Natural killer cell (primary cell): Measurements from ENCODE around the gene RITA1. TPM values are rescaled to one million over a fixed set of nuclear protein-coding genes. Genes with fewer than 3 reads are reported as not detected.

Experiments
- ATAC-seq, 3 donors: fragments of 150-1000 bp in 2 of 3; fragments of 200-7000 bp in 1 of 3; cut with Tn5 transposase; 1 replicate in 1 of 3; 2 replicates in 2 of 3; pipeline ENCODE4 v1.10.0; 2021; ENCODE audit warnings: mild to moderate bottlenecking in 2 of 3, moderate library complexity in 2 of 3
- DNase-seq, 2 donors: peaks; one replicate each; pipeline versions ENCODE4 v3.0.0 to v3.0.0-alpha.2; 2013 to 2021; ENCODE audit warnings: mixed read lengths in 1 of 2
- H3K27ac ChIP-seq: one replicate; pipeline ENCODE4 v1.5.1; 2013; ENCODE audit warnings: mild to moderate bottlenecking, low read length
- H3K27me3 ChIP-seq: one replicate; pipeline ENCODE4 v1.6.1; 2013; ENCODE audit warnings: low read length; ENCODE audit not compliant: control insufficient read depth, insufficient read depth
- H3K36me3 ChIP-seq: one replicate; pipeline ENCODE4 v1.6.1; 2013; ENCODE audit warnings: low read length; ENCODE audit not compliant: control insufficient read depth, insufficient read depth
- H3K4me1 ChIP-seq: one replicate; pipeline ENCODE4 v1.6.1; 2013; ENCODE audit warnings: low read length; ENCODE audit not compliant: control insufficient read depth, insufficient read depth
- H3K4me3 ChIP-seq: one replicate; pipeline ENCODE4 v1.5.1; 2013; ENCODE audit warnings: low read length
- H3K9me3 ChIP-seq: one replicate; pipeline ENCODE4 v1.6.1; 2013; ENCODE audit warnings: low read length; ENCODE audit not compliant: control insufficient read depth, insufficient read depth
- H3K27ac Mint-ChIP-seq, 2 donors: one replicate each; pipeline ENCODE4 v1.8.0; 2022; ENCODE audit warnings: mild to moderate bottlenecking in 2 of 2, mixed read lengths in 2 of 2, moderate library complexity in 1 of 2
- H3K27me3 Mint-ChIP-seq, 2 donors: one replicate each; pipeline ENCODE4 v1.8.0; 2022; ENCODE audit warnings: low read depth in 2 of 2, mixed read lengths in 2 of 2
- H3K36me3 Mint-ChIP-seq: one replicate; pipeline ENCODE4 v1.8.0; 2022; ENCODE audit warnings: mixed read lengths
- H3K4me1 Mint-ChIP-seq, 2 donors: one replicate each; pipeline ENCODE4 v1.8.0; 2022; ENCODE audit warnings: mixed read lengths in 2 of 2
- H3K4me3 Mint-ChIP-seq: one replicate; pipeline ENCODE4 v1.8.0; 2022; ENCODE audit warnings: mild to moderate bottlenecking, moderate library complexity, mixed read lengths
- H3K9me3 Mint-ChIP-seq, 2 donors: one replicate each; pipeline ENCODE4 v1.8.0; 2022; ENCODE audit warnings: mixed read lengths in 2 of 2
- CTCF ChIP-seq: fragments of 200-600 bp; IDR thresholded peaks from one replicate; pipeline ENCODE4 v1.8.0; 2022; ENCODE audit warnings: antibody characterized with exemption
- WGBS: methylation state at CpG from one replicate; pipeline ENCODE4 v1.1.7; 2013; ENCODE audit warnings: missing lambda C conversion rate; ENCODE audit not compliant: insufficient coverage; 5-methylcytosine and 5-hydroxymethylcytosine counted together
- intact Hi-C: fragments of 100-400 bp; cut with micrococcal nuclease; formaldehyde crosslinking; loops from one replicate; pipeline ENCODE4 v1.14.2; 2022
- total RNA-seq, 4 donors: library from RNA; stranded (reverse); fragments of 120-200 nt in 1 of 4; gene quantifications; one replicate each; pipeline versions ENCODE4 v1.2.3 to v1.2.4, GENCODE V29; 2013 to 2022

The RITA1 gene
- total RNA-seq, 3 donors from 2014 or later (not counting 1 experiment from before 2014, with no cell fraction given), result 7.7 to 13.8 (median 12.0) TPM

- Mint-ChIP-seq H3K36me3 (peaks cover 9% of the 10 kb centered on the region), H3K4me3 (no peak overlapping the region), H3K27me3 (peaks cover 18 to 29% of the 10 kb centered on the region in 2 donors), H3K27ac (no peak overlapping the region), H3K9me3 (no peaks in the 10 kb centered on the region), H3K4me1 (peaks cover 8 to 17% of the 10 kb centered on the region in 2 donors)
- Histone ChIP-seq H3K36me3 (peaks cover 14% of the 10 kb centered on the region), H3K27ac (no peak overlapping the region), H3K27me3 (peaks cover 11% of the 10 kb centered on the region), H3K4me1 (peaks cover 32% of the 10 kb centered on the region), H3K9me3 (no peaks in the 10 kb centered on the region), H3K4me3 (no peak overlapping the region)
- peak in 2 of 3 donors; percentile 15 to 17 for ATAC-seq
- peak in 1 of 2 donors; percentile 43 for DNase-seq
- 6% methylated on average over 51 of the region's 51 CpGs for WGBS
- intact Hi-C loops, result no loop called here
- TF ChIP-seq CTCF, result no peak
Observed at GRCh38 chr12:113154351-113154973, 31.1 kb upstream of the RITA1 start.

GRCh38 chr12:113155060-113155459 lies 30.5 kb upstream of the RITA1 start:
- Mint-ChIP-seq H3K9me3 (no peaks in the 10 kb centered on the region), H3K27me3 (peaks cover 18 to 26% of the 10 kb centered on the region in 2 donors), H3K4me3 (no peak overlapping the region), H3K36me3 (peaks cover 9% of the 10 kb centered on the region), H3K27ac (no peak overlapping the region), H3K4me1 (peaks cover 8 to 17% of the 10 kb centered on the region in 2 donors)
- H3K27ac ChIP-seq, result no peak overlapping the region
- no peak for TF ChIP-seq CTCF
- H3K4me1 ChIP-seq, result peaks cover 32% of the 10 kb centered on the region
- peaks cover 20% of the 10 kb centered on the region for H3K36me3 ChIP-seq
- no peak for DNase-seq
- H3K9me3 ChIP-seq, result no peaks in the 10 kb centered on the region
- WGBS, result 76% methylated on average over 12 of the region's 12 CpGs
- H3K4me3 ChIP-seq, result no peak overlapping the region
- H3K27me3 ChIP-seq, result peaks cover 11% of the 10 kb centered on the region
- ATAC-seq, result no peak
- intact Hi-C loops, result no loop called here

- intact Hi-C loops, result no loop called here
- peaks cover 11% of the 10 kb centered on the region for H3K27me3 ChIP-seq
- peaks cover 32% of the 10 kb centered on the region for H3K4me1 ChIP-seq
- Mint-ChIP-seq H3K27ac (no peak overlapping the region), H3K4me1 (peaks cover 8 to 17% of the 10 kb centered on the region in 2 donors), H3K4me3 (no peak overlapping the region), H3K9me3 (no peaks in the 10 kb centered on the region), H3K36me3 (peaks cover 9% of the 10 kb centered on the region), H3K27me3 (peaks cover 18 to 23% of the 10 kb centered on the region in 2 donors)
- WGBS, result 35% methylated on average over 7 of the region's 7 CpGs
- ATAC-seq (peak in 1 of 3 donors; percentile 9), DNase-seq (no peak)
- no peak overlapping the region for H3K27ac ChIP-seq
- peaks cover 26% of the 10 kb centered on the region for H3K36me3 ChIP-seq
- no peaks in the 10 kb centered on the region for H3K9me3 ChIP-seq
- no peak for TF ChIP-seq CTCF
- H3K4me3 ChIP-seq, result no peak overlapping the region
Observed at GRCh38 chr12:113155646-113156045, 29.9 kb upstream of the RITA1 start.
